Endodermal cell (in vitro differentiated cells): ENCODE results near the gene SPNS3. TPM values are rescaled to one million over a fixed set of nuclear protein-coding genes. Genes with fewer than 3 reads are reported as not detected.

Experiments used
- DNase-seq: peaks from one replicate; pipeline ENCODE4 v3.0.0-alpha.2; 2017
- H3K27ac ChIP-seq: 2 replicates; pipeline ENCODE4 v1.5.1; 2013; ENCODE audit warnings: mild to moderate bottlenecking, low read depth, low read length, moderate library complexity
- H3K27me3 ChIP-seq: 2 replicates; pipeline ENCODE4 v1.6.1; 2013; ENCODE audit warnings: mild to moderate bottlenecking, low read length, moderate library complexity; ENCODE audit not compliant: insufficient read depth, control insufficient read depth, poor library complexity, severe bottlenecking
- H3K36me3 ChIP-seq: 2 replicates; pipeline ENCODE4 v1.7.0; 2013; ENCODE audit warnings: mild to moderate bottlenecking, low read length, moderate library complexity; ENCODE audit not compliant: control insufficient read depth, insufficient read depth
- H3K4me1 ChIP-seq: one replicate; pipeline ENCODE4 v1.7.0; 2013; ENCODE audit warnings: low read length; ENCODE audit not compliant: control insufficient read depth, insufficient read depth
- H3K4me3 ChIP-seq: 2 replicates; pipeline ENCODE4 v1.5.1; 2013; ENCODE audit warnings: mild to moderate bottlenecking, low read length, moderate library complexity
- H3K9ac ChIP-seq: 2 replicates; pipeline ENCODE4 v1.6.1; 2013; ENCODE audit warnings: mild to moderate bottlenecking, low read length, moderate library complexity; ENCODE audit not compliant: poor library complexity, severe bottlenecking; ENCODE audit errors: extremely low read depth
- H3K9me3 ChIP-seq: 2 replicates; pipeline ENCODE4 v1.6.1; 2013; ENCODE audit warnings: mild to moderate bottlenecking, low read length, moderate library complexity; ENCODE audit not compliant: control insufficient read depth
- H3K27ac Mint-ChIP-seq: 2 replicates; pipeline ENCODE4 v1.8.0; 2020; ENCODE audit warnings: mixed read lengths
- H3K27me3 Mint-ChIP-seq: 2 replicates; pipeline ENCODE4 v1.8.0; 2021; ENCODE audit warnings: mild to moderate bottlenecking, mixed read lengths; ENCODE audit not compliant: insufficient read depth
- H3K36me3 Mint-ChIP-seq: 2 replicates; pipeline ENCODE4 v1.8.0; 2020; ENCODE audit warnings: low read depth, mixed read lengths
- H3K4me1 Mint-ChIP-seq: 2 replicates; pipeline ENCODE4 v1.8.0; 2020; ENCODE audit warnings: mixed read lengths
- H3K4me3 Mint-ChIP-seq: 2 replicates; pipeline ENCODE4 v1.8.0; 2020; ENCODE audit warnings: mild to moderate bottlenecking, moderate library complexity, mixed read lengths
- H3K9me3 Mint-ChIP-seq: 2 replicates; pipeline ENCODE4 v1.8.0; 2020; ENCODE audit warnings: mild to moderate bottlenecking, mixed read lengths
- CTCF ChIP-seq: fragments of 200-600 bp; sonication (generic); conservative IDR thresholded peaks from 2 replicates; pipeline ENCODE4 v1.5.0; 2021; ENCODE audit warnings: antibody characterized with exemption, mild to moderate bottlenecking
- WGBS, 2 experiments: methylation state at CpG; one replicate each; pipeline versions ENCODE4 v1.1.5 to v1.1.7; 2013; ENCODE audit warnings: missing lambda C conversion rate in 2 of 2, mixed read lengths in 1 of 2; ENCODE audit not compliant: insufficient coverage in 1 of 2, insufficient read length in 1 of 2; 5-methylcytosine and 5-hydroxymethylcytosine counted together
- total RNA-seq, 2 donors: library from RNA; stranded (reverse); fragmentation: NEBNext Ultra II Directional in 1 of 2; extraction: Animal tissue kit (Norgen Biotek cat#: 25700) in 1 of 2; gene quantifications; 2 replicates in 1 of 2; 3 replicates in 1 of 2; pipeline ENCODE4 v1.2.1, GENCODE V29; 2021

SPNS3 gene
- total RNA-seq, 2 donors from 2014 or later, result not detected

- no peaks in the 10 kb centered on the region for H3K4me1 ChIP-seq
- no peak overlapping the region for H3K4me3 ChIP-seq
- Mint-ChIP-seq H3K4me1 (peaks cover under 1% of the 10 kb centered on the region), H3K27me3 (no peaks in the 10 kb centered on the region), H3K36me3 (no peaks in the 10 kb centered on the region), H3K27ac (no peak overlapping the region), H3K4me3 (no peak overlapping the region), H3K9me3 (no peaks in the 10 kb centered on the region)
- no peaks in the 10 kb centered on the region for H3K27me3 ChIP-seq
- DNase-seq, result no peak
- 84 to 88% methylated on average over 4 to 7 of the region's 8 CpGs for WGBS, 2 experiments
- no peaks in the 10 kb centered on the region for H3K36me3 ChIP-seq
- TF ChIP-seq CTCF, result no peak
- H3K9me3 ChIP-seq, result no peaks in the 10 kb centered on the region
- no peak overlapping the region for H3K27ac ChIP-seq
- H3K9ac ChIP-seq, result no peak overlapping the region
Measured at GRCh38 chr17:4407851-4408250, 25.9 kb upstream of the SPNS3 start.

- H3K4me1 Mint-ChIP-seq, result peaks cover 3% of the 10 kb centered on the region
- Histone ChIP-seq H3K4me1 (no peaks in the 10 kb centered on the region), H3K4me3 (no peak overlapping the region), H3K9me3 (no peaks in the 10 kb centered on the region), H3K9ac (no peak overlapping the region), H3K27me3 (no peaks in the 10 kb centered on the region), H3K27ac (no peak overlapping the region), H3K36me3 (no peaks in the 10 kb centered on the region)
- no peaks in the 10 kb centered on the region for H3K9me3 Mint-ChIP-seq
- TF ChIP-seq CTCF, result no peak
- no peak overlapping the region for H3K4me3 Mint-ChIP-seq
- no peaks in the 10 kb centered on the region for H3K36me3 Mint-ChIP-seq
- no peak overlapping the region for H3K27ac Mint-ChIP-seq
- H3K27me3 Mint-ChIP-seq, result no peaks in the 10 kb centered on the region
- 88 to 91% methylated on average over 3 to 6 of the region's 6 CpGs for WGBS, 2 experiments
- no peak for DNase-seq
Measured at GRCh38 chr17:4409659-4410058, 24.1 kb upstream of the SPNS3 start.

- Histone ChIP-seq H3K9me3 (no peaks in the 10 kb centered on the region), H3K27me3 (no peaks in the 10 kb centered on the region), H3K27ac (no peak overlapping the region), H3K4me3 (no peak overlapping the region), H3K36me3 (no peaks in the 10 kb centered on the region), H3K9ac (no peak overlapping the region), H3K4me1 (no peaks in the 10 kb centered on the region)
- Mint-ChIP-seq H3K9me3 (no peaks in the 10 kb centered on the region), H3K4me1 (peaks cover 3% of the 10 kb centered on the region), H3K36me3 (no peaks in the 10 kb centered on the region), H3K4me3 (no peak overlapping the region), H3K27ac (no peak overlapping the region), H3K27me3 (no peaks in the 10 kb centered on the region)
- DNase-seq, result no peak
- WGBS, 2 experiments, result 86 to 93% methylated on average over 1 to 3 of the region's 3 CpGs
- TF ChIP-seq CTCF, result no peak
Measured at GRCh38 chr17:4411201-4411600, 22.5 kb upstream of the SPNS3 start.
